ENCODE data around the gene ATP10A.

The ATP10A gene

DNA sequence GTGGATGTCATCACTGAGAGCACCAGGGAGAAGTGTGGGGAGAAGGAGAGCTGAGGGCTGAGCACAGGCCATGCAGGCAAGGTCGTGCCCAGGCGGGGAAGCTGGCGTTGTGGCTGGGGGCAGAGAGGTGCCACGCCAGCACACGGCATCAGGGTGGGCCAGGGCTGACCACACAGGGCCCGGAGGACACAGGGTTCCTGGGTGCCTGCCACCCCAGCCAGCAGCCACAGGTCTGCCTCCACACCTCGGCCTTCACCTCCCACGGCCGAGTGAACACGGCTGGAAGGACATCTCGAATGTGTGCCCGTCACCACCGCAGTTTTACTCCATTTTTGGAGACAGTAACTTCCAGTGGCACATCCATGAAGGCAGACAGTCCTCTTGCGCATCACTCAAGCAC lies 77.1 kb downstream of the ATP10A start:
- TF ChIP-seq, protein P1, sequence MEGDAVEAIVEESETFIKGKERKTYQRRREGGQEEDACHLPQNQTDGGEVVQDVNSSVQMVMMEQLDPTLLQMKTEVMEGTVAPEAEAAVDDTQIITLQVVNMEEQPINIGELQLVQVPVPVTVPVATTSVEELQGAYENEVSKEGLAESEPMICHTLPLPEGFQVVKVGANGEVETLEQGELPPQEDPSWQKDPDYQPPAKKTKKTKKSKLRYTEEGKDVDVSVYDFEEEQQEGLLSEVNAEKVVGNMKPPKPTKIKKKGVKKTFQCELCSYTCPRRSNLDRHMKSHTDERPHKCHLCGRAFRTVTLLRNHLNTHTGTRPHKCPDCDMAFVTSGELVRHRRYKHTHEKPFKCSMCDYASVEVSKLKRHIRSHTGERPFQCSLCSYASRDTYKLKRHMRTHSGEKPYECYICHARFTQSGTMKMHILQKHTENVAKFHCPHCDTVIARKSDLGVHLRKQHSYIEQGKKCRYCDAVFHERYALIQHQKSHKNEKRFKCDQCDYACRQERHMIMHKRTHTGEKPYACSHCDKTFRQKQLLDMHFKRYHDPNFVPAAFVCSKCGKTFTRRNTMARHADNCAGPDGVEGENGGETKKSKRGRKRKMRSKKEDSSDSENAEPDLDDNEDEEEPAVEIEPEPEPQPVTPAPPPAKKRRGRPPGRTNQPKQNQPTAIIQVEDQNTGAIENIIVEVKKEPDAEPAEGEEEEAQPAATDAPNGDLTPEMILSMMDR (IDR thresholded peaks at IDR 0.05; ENCODE audit: low read depth, low read length, missing control alignments): no peak
- peak overlapping the region; percentile 74 for H3K27ac ChIP-seq
- in situ Hi-C loops (cut with HindIII; ENCODE audit: low pct_ligation_motif_present, low sequenced_read_pairs): no loop called here
- H3K36me3 ChIP-seq (replicated peaks): no peaks in the 10 kb centered on the region
- H3K27me3 ChIP-seq (replicated peaks): no peaks in the 10 kb centered on the region
- no peak overlapping the region for H3K4me3 ChIP-seq (ENCODE audit: low read depth, low read length)
- no peak for DNase-seq

DNA sequence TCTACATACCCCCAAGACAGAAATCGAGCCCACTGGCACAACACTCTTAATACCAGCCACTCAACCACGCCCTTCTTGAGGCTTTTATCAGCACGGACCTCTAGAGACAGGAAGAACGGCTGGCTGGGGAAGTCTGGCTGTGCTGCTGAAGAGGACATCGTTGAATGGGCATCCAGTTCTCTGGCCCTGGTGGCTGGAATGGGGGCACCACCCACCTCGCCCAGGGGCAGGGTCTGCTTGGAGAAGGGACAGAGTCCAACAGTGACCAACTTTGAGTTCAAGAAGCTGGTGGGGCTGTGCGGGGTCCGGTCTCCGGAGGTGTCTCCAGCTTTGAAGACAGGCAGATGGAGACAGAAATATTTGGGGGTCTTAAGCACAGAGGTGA lies 77.5 kb downstream of the ATP10A start:
- TF ChIP-seq, protein P1 (IDR thresholded peaks at IDR 0.05; ENCODE audit: low read depth, low read length, missing control alignments): no peak
- DNase-seq: no peak

DNA sequence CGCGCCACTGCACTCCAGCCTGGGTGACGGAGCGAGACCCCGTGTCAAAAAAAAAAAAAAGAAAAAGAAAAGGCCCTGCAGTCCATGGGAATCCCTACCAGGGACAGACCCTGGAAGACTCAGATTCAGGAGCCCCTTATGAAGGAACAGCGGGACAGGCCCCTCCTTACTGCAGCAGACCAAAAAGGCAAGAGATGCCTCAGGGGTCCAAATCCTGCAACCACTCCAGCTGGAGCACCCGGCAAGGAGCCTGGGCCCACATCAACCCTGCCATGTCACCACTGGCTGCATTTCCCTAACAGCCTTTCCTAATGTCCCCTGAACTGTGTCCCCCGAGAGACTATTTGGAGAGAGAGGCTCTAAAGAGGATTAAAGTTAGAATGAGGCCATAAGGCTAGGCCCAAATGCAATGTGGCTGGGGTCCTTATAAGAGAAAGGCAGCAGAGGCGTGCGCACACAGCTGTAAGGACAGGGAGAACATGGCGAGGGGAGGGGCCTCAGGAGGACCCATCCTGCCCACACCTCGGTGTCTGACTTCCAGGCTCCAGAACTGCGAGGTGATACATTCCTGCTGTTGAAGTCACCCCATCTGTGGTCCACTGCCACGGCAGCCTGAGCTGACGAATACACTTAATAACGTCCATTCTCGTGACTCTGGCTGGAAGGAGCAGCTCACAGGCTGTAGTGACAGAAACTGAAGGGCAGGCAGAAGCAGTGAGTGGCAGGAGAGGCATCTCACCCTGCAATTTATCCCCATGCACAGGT lies 78.1 kb downstream of the ATP10A start:
- no peaks in the 10 kb centered on the region for H3K36me3 ChIP-seq (replicated peaks)
- peak overlapping the region; percentile 74 for H3K27ac ChIP-seq
- DNase-seq: peak; percentile 89
- no peak overlapping the region for H3K4me3 ChIP-seq (ENCODE audit: low read depth, low read length)
- H3K27me3 ChIP-seq (replicated peaks): no peaks in the 10 kb centered on the region
- TF ChIP-seq, protein P1 (IDR thresholded peaks at IDR 0.05; ENCODE audit: low read depth, low read length, missing control alignments): no peak
- in situ Hi-C loops (cut with HindIII; ENCODE audit: low pct_ligation_motif_present, low sequenced_read_pairs): no loop called here

More for the DNA sequence above, 77.5 kb downstream of the ATP10A start:
- Histone ChIP-seq H3K27ac (peak overlapping the region; percentile 74), H3K36me3 (replicated peaks) (no peaks in the 10 kb centered on the region), H3K27me3 (replicated peaks) (no peaks in the 10 kb centered on the region), H3K4me3 (ENCODE audit: low read depth, low read length) (no peak overlapping the region)
- in situ Hi-C loops (cut with HindIII; ENCODE audit: low pct_ligation_motif_present, low sequenced_read_pairs): no loop called here

DNA sequence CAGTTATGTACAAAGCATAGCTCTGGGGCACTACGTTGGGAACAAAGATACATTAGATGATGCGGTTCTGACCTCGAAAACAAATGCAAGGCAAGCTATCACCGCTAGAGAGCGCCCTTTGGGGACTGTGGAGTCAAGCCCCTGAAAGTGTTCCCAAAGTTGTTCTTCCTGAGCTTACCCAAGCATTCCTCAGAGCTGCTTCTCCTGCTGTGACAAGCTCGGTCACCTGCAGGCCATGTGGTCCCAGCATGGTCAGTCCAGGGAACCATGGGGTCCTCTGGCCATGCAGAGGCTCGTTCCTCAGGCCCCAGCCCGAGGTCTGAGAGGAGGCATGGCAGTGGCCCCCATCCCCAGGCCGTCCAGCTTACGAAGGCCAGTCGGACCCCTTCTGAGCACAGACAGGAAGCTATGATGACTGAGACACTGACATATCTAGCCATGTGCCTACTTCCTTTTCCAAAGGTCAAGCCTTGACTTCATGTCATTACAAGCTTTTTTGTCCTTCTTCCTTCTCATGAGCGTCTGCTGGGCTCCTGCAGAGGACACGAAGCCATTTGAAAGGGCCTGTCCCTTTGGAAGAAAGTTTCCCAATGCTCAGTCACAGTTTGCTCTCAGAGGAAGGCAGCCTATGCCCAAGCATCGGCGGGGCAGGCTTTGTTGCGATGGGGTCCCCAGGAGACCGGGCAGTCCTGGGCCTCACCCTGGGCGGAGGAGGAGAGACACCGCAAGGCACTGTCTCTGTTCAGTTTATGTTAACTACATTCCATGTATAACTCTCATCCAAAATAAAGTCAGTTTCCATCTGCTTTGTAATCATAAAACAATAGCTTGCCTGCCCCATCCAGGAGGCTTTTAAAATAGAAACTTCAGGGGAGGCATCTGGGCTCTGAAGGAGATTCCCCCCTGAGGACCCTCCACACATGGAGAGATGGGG lies 79.3 kb downstream of the ATP10A start:
- no peaks in the 10 kb centered on the region for H3K36me3 ChIP-seq (replicated peaks)
- TF ChIP-seq, protein P1 (IDR thresholded peaks at IDR 0.05; ENCODE audit: low read depth, low read length, missing control alignments): peak; percentile 65
- DNase-seq: no peak
- H3K4me3 ChIP-seq (ENCODE audit: low read depth, low read length): no peak overlapping the region
- no peak overlapping the region for H3K27ac ChIP-seq
- in situ Hi-C loops (cut with HindIII; ENCODE audit: low pct_ligation_motif_present, low sequenced_read_pairs): no loop called here
- no peaks in the 10 kb centered on the region for H3K27me3 ChIP-seq (replicated peaks)

DNA sequence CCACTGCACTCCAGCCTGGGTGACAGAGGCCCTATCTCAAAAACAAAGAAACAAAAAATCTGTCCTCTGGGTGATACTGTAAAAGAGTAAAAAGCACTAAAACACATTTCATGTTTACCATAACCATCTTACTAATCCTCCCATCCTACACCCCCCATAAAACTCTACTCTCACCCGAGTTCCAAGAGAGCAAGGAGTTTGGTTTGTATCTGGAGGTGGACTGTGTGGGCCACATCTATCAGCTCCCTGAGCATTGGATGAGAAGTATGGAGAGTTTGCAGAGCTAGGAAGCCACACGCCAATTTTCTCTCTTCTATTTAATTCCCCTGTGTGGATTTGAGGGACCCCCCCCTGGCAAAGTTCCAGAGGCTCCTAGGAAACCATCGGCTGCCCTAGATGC lies 80.0 kb downstream of the ATP10A start:
- Histone ChIP-seq H3K36me3 (replicated peaks) (no peaks in the 10 kb centered on the region), H3K27me3 (replicated peaks) (no peaks in the 10 kb centered on the region), H3K27ac (no peak overlapping the region), H3K4me3 (ENCODE audit: low read depth, low read length) (no peak overlapping the region)
- TF ChIP-seq, protein P1 (IDR thresholded peaks at IDR 0.05; ENCODE audit: low read depth, low read length, missing control alignments): no peak
- in situ Hi-C loops (cut with HindIII; ENCODE audit: low pct_ligation_motif_present, low sequenced_read_pairs): no loop called here
- DNase-seq: no peak

Measured in brain microvascular endothelial cell (primary cell).